GM19372 (cell line): ENCODE data around the gene ERICH4.
"Not testable (repeated sequence)": the region's sequence is repeated elsewhere in the genome, so short reads cannot be mapped to it uniquely, and the experiment has no call there.

ENCODE experiments used
- ATAC-seq: cut with Tn5 transposase; IDR thresholded peaks from one replicate; pipeline ENCODE4 v1.9.1; 2021; ENCODE audit warnings: mild to moderate bottlenecking, low read depth, moderate library complexity; ENCODE audit not compliant: unreplicated experiment

The ERICH4 gene

DNA sequence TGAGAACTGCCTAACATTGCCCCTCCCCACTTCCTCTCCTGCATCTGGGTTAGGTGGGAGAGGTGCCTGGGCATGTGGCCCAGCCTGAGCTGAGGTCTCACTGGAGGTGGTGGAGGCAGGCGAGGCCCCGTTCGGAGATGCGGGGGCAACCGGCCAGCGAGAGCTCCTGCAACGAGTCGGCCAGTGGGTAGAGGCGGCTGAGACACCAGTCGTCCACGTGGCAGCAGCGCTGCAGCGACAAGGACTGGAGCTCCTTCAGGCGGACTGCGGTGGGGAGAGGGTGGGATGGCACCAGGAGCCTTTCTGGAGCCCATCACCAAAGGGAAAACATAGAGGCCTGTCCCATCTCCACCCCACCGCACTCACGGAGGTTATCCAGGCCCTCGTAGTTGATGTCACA is 9.8 kb upstream of the ERICH4 start:
- no peak for ATAC-seq

DNA sequence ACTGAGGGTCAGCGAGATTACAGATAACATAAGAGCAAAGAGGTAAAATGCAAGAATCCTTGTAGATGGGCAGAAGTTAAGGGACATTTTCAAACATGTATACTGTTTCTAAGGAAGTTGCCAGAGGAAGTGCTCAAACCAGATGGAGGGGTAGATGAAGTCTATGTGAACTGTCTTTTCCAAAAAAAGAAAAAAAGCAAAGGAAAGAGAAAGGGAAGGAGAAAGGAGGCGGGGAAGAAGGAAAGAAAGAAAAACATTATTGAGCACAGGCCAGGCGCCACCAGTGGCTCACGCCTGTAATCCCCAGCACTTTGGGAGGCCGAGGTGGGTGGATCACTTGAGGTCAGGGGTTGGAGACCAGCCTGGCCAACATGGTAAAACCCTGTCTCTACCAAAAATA is 8.5 kb upstream of the ERICH4 start:
- no peak for ATAC-seq

DNA sequence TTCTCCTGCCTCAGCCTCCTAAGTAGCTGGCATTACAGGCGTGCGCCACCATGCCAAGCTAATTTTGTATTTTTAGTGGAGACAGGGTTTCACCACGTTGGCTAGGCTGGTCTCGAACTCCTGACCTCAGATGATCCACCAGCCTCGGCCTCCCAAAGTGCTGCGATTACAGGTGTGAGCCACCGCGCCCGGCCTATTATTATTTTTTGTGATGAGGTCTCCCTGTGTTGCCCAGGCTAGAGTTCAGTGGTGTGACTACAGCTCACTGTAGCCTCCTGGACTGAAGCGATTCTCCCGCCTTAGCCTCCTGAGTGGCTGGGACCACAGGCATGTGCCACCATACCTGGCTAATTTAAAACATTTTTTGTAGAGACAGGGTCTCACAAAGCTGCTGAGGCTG is 7.6 kb upstream of the ERICH4 start:
- not testable (repeated sequence) for ATAC-seq

DNA sequence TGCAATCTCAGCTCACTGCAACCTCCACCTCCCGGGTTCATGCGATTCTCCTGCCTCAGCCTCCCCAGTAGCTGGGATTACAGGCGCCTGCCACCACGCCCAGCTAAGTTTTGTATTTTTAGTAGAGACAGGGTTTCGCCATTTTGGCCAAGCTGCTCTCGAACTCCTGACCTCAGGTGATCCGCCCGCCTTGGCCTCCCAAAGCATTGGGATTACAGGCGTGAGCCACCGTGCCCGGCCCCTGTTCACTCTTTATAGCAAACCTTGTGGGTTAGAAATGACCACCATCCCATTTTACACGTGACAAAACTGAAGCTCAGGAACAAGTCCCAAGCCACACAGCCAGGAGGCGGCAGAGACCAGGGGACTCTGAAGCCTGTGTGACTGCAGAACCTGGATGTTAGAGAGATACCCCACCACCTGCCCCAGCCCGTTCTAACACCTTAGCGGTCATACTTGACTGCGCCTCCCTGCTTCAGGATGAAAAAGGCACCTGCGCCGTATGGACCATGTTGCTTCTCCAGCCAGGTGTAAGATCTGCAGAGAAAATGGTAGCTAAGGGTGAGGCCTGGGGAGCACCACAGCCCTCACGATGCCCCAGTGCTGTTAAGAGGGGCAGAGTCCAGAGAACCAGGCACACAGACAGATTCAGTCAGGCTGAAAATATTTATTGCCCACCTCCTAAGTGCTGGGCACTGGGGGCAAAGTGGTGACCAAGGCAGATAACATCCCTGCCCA is 6.9 kb upstream of the ERICH4 start:
- no peak for ATAC-seq

DNA sequence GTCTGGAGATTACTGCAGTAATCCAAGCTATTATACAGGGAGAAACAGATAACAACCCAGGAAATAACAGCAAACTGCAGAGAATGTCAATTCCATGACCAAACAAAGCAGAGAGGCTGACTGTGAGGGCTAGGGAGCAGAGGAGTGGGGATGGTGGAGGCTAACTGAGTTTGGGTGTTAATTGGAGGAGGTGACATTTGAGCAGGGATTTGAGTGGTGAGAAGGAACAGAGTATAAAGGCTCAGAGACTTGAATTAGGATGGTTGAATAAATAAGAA is 6.3 kb upstream of the ERICH4 start:
- no peak for ATAC-seq

DNA sequence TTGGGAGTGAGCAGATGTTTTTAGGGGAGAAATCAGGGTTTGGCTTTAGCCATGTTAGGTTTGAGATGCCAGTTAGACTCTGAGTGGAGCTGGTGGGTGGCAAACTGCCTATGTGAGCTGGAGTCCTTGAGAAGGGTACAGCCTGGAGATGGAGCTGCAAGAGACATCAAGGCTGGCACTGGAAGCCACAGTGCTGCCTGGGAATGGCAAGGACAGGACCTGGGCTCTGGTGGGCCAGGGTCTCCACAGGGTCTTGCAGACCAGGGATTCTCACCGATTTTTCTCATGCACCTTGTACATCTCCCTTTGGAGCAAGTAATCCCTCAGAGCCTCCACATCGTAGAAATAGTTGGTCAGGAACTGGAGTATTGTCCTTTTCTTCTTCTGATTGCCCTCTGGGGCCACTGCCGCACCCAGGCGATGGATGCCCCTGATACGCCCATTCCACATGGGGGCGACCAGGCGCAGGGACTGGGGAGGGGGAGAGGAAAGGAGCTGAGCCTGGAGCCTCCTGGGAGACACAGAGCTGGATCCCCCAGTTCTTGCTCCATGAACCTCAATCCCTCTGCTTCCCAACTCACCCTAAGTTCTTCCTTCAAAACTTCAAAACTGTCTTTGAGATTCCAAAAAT is 4.9 kb upstream of the ERICH4 start:
- no peak for ATAC-seq

DNA sequence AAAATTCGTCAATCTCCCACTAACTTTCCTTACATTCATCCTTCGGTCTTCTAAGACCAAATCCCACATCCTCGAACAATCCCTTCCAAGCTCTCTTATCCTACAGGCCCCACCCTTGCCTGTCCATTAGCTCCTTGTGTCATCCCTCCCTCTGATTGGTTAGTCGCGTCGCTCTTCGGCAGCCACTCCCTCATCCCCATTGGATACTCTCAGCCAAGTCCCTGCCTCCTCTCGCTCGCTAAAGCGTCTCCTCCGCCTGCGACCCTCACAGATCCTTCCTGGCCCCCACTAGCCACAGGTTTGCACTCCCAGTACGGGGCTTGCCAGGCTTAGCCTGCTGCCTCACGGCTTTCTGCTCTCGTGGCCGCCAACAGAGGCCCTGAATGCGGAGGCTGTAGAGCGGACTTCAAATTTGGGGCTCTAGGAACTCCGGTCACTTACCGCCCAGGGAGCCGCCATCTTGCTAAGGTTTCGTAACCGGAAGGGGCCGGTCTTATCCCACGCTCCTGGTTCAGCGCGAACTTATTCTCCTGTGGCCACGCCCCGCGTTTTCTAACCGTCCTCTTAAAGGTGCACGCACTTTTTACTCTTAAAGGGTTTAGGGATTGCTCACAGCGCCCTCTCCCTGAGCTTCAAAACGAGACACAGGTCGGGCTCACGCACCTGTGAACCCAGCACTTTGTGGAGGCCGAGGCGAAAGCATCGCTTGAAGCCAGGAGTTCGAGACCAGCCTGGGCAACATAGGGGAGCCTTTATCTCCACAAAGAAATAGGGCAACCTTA is 3.3 kb upstream of the ERICH4 start, which contains the start of gene DMAC2:
Gene DMAC2, minus strand, starts transcription at position 472 of the 782 bp plus-strand sequence. Its CDS starts 13 bp downstream, at position 459.
- ATAC-seq = peak; percentile 93

DNA sequence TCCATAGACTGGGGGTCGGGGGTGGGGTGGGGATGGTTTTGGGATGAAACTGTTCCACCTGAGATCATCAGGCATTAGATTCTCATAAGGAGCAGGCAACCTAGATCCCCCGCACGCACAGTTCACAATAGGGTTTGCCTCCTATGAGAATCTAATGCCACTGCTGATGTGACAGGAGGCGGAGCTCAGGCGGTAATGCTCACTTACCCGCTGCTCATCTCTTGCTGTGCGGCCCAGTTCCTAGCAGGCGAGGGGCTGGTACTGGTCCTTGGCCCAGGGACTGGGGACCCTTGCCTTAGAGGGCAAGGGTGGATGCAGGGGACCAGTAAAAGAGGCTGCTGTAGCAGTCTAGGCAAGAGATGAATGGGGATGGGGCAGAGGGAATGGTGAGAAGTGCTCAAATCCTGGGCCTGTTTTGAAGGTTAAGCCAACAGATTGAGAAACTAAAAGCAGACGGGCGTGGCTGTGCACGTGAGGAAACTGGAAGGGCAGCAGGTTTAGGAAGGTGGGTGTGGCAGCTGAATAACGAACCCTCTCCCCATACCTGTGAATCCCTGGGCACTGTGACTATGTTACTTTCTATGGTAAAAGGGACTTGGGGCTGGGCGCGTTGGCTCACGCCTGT is 1.5 kb upstream of the ERICH4 start:
- no peak for ATAC-seq

DNA sequence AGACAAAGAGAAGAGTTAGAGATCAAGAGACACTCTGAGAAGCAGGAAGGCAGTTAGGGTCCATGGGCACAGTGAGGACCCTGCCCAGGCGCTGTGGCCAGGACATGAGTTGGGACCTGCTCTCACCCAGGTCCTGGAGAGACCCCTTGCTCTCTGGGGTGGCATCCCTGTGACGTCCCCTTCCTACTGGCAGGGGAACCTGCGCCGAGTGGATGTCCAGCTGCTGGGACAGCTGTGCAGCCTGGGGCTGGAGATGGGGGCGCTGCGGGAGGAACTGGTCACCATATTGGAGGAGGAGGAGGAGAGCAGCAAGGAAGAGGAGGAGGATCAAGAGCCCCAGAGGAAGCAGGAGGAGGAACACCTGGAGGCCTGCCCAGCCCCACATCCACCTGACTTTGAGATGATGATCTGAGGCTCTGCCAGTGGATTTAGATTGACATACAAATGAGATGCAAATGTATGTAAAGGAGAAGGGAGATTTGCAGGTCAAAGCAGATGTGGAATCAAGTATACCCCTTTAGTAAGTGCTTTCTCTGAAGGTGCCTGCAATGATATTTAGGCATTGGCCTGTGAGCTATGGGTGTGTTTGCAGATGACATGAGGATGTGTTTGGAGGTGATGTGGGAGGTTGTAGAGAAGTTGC is 978 bp downstream of the ERICH4 start:
- ATAC-seq = no peak

DNA sequence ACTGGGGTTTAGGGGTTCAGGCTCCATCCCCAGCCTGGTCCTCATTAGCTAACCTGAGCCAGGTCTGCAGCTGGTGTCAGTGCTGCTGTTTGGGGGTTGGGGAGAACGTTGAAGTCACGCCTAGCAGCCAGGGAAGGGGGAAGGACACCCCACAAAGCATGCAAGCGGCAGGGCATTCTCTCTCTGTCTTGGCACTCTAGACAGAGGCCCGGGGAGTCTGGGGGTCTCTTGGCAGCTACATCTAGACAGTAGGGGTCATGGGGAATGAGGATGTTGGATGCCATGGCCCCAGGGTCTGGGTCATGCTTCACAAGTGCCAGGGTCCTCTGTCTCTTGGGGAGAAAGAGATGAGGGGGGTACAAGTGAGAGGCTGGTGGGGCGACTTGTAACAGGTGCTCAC is 2.6 kb downstream of the ERICH4 start:
- ATAC-seq = no peak

DNA sequence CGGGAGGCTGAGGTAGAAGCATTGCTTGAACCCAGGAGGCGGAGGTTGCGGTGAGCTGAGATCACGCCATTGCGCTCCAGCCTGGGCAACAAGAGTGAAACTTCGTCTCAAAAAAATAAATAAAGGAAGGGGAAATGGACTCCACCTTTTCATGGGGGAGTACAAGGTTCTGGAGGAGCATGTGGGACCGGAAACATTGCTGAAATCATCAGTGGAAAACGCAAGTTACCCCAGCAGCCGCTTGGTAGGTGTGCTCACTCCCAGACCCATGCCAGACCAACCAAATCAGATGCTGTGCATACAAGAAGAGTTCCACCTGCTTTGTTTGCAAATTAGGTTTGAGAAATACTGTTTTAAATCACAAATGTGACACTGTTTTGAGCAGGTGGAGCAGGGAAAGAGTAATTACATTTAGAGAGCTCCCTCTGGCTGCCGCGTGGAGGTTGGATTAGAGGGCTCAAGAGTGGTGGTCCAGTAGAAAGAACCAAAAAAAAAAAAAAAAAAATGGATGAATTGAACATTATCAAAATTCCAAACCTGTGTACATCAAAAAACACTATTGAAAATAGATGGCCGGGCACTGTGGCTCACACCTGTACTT is 4.9 kb downstream of the ERICH4 start:
- ATAC-seq = no peak

DNA sequence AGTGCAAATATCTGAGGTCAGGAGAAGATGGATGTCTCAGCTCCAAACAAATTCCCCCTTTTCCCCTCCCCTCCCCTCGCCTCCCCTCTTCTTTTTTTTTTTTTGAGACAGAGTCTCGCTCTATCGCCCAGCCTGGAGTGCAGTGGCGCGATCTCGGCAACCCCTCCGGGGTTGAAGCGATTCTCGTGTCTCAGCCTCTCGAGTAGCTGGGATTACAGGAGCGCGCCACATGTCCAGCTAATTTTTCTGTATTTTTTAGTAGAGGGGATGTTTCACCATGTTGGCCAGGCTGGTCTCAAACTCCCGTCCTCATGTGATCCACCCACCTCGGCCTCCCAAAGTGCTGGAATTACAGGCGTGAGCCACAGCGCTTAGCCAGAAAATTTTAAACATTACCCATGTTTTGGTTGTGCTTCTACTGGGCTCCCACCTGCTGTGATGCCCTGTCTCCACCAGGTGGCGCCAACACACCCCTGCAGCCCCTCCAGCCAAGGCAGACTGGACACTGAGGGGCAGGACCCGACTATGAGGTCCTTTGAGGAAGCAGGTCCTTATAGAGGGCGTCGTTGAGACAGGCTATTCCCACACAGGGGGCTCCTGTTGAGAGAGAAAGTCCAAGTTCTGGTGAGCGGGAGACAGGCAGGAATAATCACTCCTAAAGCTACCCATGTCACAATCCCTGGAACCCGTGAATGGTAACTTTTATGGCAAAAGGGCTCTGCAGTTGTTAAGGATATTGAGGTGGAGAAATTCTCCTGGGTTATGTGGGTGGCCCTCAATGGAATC is 6.3 kb downstream of the ERICH4 start:
- no peak for ATAC-seq

DNA sequence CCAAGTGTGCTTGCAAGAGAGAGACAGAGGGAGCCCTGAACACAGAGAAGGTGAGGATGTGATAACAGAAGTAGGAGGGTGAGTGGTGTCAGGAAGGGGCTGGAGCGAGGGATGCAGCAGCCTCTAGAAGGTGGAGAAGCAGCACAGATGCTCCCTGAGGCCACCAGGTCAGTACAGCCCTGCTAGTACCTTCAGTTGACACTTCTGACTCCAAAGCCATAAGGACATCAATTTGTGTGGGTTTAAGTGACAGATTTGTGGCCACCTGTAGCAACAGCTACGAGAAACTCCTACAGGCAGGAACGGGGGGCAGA is 6.9 kb downstream of the ERICH4 start:
- ATAC-seq = no peak

DNA sequence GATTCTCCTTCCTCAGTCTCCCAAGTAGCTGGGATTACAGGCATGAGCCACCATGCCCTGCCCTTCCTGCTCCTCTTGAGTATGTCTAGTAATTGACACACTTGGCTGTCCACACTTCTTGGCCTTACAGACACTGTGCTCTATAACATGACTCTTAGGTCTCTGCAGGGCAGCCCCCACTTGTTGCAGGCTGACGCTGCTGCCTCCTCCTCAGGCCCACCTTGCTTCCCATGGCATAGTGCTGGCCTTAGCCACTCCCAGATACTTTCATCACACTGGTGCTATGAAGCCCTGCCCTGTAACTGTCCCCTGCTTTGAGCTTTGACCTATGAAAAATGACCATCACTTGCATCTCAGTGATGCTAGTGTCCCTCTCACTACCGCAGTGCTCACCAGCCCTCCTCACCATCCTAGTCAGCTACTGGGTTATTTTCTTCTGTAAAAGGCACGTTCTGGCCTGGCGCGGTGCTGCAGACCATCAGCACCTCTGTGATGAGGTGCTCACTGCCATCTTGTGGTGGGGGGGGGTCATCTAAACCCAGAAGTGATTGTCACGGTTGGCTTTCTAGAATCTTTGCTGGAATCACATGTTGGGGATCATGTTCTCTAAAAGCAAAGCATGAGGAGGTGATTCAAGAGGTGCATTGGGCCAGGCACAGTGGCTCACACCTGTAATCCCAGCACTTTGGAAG is 9.8 kb downstream of the ERICH4 start:
- ATAC-seq = no peak

DNA sequence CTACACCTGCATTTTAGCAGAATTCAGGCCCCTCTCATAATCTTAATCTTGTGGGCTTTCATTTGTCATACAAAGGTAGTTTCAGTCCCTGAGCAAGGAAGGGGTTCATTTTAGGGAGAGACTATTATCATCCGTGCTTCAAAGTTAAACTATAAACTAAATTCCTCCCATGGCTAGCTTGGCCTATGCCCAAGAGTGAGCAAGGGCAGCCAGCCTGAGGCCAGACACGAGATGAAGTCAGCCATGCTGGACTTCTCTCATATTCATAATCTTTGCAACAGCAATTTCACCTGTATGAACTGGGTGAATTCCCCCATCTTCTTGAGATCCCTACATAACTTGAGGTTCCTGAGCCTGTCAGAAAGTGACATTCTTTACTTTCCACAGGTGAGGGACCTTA is 13.0 kb downstream of the ERICH4 start:
- no peak for ATAC-seq

DNA sequence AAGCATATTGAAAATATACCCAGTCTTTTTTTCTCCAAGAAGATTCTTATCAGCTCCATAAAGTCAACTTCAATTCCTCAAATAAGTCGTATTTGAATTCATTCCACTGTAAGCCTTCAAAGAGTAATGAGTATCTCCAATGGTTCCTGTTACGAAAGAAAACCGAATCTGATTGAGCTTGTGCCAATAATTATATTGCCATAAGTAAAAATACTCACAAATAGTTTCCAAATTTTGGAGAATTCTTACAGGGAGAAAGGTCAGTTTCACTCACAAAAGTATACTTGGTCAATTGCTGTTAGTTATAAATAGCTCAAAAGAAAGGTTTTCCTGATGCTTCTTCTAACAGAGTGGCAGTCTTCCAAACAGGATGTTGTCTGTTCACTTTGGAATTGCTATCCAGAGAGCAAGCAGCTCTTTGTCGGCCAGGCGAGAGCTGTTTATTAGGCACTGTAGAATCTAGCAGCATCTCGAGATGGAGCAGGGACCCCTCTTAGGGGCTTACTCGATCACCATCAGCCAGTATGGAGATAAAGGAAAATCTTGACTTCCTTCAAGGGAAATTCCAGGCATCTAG is 13.5 kb downstream of the ERICH4 start:
- no peak for ATAC-seq

DNA sequence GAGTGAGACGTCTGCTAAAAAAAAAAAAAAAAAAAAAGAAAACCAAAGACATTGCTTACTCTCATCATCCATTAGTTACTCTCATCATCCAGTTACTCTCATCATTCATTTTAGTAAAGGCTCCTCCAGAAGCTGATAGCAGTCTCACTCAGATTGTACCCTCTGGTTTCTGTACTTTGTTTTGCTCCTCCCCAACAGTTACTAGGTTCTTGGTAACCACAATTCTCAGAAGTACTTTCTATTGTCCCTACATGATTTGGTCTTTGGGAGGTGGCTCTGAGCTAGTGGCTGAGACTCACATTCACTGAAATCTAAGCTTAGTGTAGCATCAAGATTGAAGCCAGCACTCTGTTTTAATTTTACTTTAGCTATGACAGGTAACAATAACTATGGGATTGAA is 14.3 kb downstream of the ERICH4 start:
- no peak for ATAC-seq

DNA sequence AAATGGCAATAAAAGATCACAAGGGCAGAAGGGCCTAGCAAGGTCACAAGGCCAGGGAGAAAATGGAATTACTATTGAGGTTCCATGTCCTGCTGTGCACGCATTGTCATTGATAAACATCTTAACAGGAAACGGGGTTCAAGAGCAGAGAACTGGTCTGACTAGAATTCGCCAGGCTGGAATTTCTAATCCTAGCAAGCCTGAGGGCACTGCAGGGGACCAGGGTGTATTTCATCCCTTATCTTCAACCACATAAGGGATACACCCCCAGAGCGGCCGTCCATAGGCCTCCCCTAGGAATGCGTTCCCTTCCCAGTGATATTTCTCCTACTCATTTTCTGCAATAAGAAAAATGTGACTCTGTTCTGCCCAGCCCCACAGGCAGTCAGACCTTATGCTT is 19.5 kb downstream of the ERICH4 start:
- no peak for ATAC-seq
